ENCODE data around the gene FLT1.

The FLT1 gene

DNA sequence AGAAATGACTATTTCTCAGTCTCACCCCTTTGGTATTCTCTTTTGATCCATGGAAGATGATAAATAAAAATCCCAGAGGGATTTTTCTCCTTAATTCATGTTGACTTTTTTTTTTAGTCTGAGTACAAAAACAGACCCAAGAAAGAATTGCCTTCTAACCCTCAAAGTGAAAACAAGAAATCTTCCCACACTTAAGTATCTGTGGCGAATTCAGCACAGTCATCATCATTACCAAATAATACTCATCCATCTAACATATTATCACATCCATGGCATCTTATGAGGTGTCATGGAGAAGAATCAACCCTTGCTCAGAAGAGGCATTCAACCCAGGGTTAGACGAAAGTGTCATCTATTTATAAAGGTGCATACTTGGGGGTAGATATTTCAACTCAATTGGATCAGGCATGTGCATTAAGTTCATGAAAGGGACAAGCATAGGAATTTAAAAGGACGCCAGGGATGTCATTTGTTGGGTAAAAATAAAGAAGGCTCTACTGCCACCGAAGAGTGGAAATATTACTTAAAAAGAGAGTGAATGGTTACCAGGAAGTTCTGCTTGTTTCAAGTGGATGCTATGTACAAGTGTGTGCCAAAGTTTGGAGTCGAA is 101.9 kb downstream of the FLT1 start:
- no peak overlapping the region for H3K4me3 ChIP-seq (ENCODE audit: low read depth, low read length)

GRCh38 chr13:28392428-28392827 is 102.5 kb downstream of the FLT1 start:
- no peak overlapping the region for H3K4me3 ChIP-seq (ENCODE audit: low read depth, low read length)

DNA sequence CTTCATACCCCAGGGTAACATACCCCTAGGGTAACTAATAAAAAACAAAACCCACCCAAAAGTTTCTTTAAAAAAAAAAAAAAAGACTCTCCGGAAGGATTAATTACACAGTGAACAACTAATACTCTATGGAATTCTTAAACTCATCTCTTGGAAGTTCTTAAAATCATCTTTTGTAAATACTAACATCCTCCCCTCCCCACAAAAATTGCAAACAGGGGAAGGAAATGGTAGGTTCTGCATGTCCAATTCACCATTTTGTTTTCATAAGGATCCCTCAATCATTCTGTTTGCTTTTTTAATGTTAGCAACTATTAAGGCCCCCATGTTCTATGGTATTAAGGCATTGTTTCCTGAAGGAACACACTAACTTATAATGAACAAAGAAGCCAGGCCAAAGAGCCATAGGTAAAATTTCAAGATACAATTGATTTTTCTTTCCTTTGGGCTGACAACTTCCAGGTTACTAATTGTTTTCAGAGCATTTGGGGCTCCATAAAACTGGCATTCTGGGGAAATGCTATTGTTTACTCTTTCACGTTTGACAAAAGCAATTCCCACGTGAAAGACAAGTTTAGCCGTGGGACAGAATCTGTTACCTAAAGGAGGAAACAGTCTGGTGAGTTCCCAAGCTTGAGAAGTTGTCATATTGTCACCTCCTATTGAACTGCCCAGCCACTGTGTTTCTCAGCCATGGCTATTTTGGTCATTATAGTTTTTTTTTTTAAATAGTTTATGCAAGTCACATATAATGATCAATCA is 107.0 kb downstream of the FLT1 start:
- no peak overlapping the region for H3K4me3 ChIP-seq (ENCODE audit: low read depth, low read length)

GRCh38 chr13:28385362-28385761 is 109.6 kb downstream of the FLT1 start:
- H3K4me3 ChIP-seq (ENCODE audit: low read depth, low read length), result no peak overlapping the region

DNA sequence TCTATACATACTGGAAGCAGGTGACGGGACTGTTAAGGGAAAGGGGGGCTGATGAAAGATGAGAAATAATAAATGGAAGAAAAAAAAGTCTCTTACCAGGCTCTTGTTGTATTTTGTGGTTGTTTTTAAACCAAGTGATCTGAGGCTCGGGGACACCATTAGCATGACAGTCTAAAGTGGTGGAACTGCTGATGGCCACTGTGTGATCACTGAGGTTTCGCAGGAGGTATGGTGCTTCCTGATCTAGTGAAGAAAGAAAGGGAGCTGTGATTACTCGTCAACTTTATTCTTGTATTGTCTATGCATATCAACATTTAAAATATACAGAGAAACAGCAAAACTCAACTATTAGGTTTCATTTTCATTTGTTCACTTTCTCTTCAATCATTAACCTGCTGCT is 110.1 kb downstream of the FLT1 start:
- no peak overlapping the region for H3K4me3 ChIP-seq (ENCODE audit: low read depth, low read length)

- H3K4me3 ChIP-seq (ENCODE audit: low read depth, low read length), result no peak overlapping the region
Observed at GRCh38 chr13:28380319-28380718, 114.6 kb downstream of the FLT1 start.

- no peak overlapping the region for H3K4me3 ChIP-seq (ENCODE audit: low read depth, low read length)
Observed at GRCh38 chr13:28379371-28380083, 115.4 kb downstream of the FLT1 start.

- H3K4me3 ChIP-seq (ENCODE audit: low read depth, low read length), result no peak overlapping the region
Observed at GRCh38 chr13:28376604-28377003, 118.3 kb downstream of the FLT1 start.

DNA sequence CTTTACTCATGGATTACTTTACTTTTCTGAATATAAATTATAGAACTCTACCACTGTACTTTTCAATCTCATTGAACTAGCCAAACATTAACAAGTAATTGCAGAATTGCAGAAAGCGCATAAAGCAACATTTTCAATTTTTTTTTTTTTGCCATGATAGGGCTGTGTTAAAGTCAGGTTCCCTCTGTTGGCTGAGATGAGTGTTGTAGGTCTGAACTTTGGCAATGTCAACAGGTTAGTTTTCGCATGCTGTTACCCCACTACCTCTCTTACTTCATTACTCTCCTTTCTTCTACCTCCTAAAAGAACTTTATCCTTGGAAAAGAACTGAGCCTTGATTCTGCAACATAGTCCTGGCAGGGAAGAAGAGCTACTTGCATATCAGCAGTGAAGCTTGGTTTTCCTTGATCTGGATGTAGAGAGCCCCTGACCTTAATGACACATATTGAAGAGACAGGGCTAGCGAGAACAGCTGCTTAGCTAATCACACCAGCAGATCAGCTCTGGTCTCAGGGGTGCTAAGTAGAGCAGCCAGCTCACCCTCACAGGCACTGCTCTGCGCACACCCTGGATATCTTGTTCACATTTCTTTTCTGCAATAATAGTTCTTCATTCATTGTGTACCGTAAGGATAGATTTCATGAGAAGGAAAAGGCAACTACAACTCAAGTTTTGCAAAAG is 119.5 kb downstream of the FLT1 start:
- no peak overlapping the region for H3K4me3 ChIP-seq (ENCODE audit: low read depth, low read length)

DNA sequence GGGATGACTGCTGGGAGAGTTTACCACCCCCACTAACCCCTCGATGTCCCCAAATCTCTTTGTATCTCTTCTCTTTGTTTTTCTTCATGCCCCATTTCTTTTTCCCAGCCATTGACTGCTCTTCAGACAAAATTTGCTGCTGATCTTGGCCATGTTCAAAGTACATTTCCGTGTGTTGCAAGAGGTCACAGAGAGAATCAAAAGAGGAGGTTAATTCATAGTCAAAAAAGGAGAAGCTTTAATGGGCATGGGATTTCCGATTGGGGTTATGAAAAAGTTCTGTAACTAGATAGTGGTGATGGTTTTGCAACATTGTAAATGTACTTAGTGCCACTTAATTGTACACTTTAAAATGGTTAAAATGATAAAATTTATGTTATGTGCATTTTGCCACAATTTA is 121.1 kb downstream of the FLT1 start:
- H3K4me3 ChIP-seq (ENCODE audit: low read depth, low read length), result no peak overlapping the region

DNA sequence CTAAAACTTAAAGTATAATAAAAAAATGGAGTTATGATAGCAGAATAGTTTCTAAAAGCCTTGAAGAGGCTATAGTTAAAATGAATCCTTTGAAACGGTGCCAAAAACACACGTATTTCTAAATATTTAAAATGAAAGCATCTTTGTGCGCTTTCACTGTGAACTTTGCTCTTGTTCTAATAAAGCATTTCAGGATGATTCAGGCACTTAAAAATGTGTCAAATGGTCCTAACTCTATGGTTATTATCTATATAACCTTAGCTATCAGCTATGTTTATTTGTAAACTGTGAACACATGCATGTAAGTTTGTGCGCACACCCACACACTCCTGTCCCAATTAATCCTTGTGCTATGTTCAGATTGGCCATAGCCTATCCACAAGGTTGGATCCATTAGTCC is 124.5 kb downstream of the FLT1 start:
- H3K4me3 ChIP-seq (ENCODE audit: low read depth, low read length), result no peak overlapping the region

DNA sequence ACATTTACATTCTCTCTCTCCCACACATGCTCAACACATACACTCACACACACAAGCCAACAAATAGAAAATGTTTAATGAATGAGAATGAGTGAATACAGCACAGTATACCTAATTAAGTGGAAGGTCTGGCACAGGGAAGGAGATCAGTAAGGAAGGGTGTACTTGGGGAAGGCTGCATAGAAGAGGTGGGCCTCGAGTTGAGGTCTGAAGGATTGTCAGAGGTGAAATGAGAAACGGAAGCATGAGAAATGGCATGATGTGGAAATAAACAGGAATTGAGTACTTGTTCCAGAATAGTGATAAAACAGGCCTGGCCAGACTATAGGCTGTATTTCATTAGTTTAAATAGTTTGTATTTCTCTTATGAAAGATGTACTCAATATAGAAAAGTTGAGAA is 136.2 kb downstream of the FLT1 start:
- H3K4me3 ChIP-seq (ENCODE audit: low read depth, low read length), result no peak overlapping the region

DNA sequence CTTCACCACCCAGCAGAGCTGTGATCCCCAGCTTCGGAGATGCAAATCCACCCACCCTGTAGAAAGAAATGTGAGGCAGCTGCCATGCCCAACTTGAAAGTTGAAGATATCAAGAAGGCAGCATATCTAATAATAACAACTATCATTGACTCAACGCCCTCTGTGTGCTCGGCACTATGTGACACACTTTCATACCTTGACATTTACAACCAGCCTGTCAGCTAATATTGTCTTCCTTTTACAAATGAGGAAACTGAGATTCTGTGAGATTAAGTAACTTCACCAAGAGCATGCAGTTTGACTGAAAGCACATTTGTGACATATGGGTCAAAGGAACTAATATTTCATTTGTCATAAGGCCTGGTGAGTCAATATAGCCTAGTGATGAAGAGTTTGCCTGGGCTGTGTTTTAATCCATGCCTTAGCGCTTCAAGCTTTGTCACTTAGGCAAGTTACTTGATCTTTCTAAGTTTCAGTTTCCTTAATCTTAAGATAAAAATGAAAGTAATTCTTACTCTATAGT is 137.0 kb downstream of the FLT1 start:
- no peak overlapping the region for H3K4me3 ChIP-seq (ENCODE audit: low read depth, low read length)

DNA sequence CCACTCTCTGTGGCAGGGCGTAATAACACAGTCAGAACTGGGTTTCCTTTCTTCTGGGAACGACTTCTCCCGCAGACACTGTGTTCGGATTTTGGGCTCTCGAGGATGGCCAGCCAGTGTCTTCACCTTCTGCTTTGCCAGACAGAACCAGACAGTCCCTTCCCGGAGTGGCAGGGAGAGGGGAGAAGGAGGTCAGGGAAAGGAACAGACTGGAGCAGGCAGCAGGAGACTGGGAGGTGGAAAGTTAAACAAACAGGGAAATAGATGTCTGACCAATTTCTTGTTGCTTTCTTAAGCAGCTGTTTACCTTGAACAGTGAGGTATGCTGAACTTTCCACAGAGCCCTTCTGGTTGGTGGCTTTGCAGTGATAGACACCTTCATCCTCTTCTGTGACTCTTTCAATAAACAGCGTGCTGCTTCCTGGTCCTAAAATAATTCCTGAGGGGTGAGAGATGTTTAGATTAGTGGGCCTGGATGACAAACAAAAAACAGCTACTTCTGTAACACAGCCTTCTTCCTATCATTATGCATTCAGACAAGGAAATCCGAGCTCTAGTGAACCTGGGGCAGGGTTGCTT is 137.6 kb downstream of the FLT1 start:
- no peak overlapping the region for H3K4me3 ChIP-seq (ENCODE audit: low read depth, low read length)

GRCh38 chr13:28356561-28357021 is 138.3 kb downstream of the FLT1 start:
- H3K4me3 ChIP-seq (ENCODE audit: low read depth, low read length), result no peak overlapping the region

DNA sequence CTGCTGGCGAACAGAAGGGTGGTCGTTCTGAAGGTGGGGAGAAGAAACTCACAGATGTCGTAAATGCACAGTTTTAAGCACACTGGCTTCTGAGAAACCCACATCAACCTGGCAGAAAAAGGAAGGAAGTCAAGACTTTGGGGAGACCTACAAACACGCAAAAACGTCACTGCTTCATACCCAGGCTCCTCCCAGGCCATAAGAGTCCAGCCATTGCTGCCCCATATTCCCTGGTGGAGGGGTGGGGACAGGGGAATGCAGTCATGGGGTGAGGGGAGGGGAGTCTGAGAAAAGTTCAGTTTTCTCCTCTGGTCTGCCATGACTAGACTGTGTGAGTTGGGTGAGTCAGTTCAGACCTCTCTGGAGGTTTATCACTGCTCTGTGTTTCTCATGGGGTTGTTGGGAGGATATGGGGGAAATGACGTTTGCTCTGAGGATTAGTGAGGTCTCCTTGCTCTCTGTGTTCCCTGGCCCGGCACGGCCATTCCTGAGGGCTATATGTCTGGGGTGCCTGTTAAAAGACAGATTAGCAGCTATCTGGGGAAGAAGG is 139.0 kb downstream of the FLT1 start:
- no peak overlapping the region for H3K4me3 ChIP-seq (ENCODE audit: low read depth, low read length)

DNA sequence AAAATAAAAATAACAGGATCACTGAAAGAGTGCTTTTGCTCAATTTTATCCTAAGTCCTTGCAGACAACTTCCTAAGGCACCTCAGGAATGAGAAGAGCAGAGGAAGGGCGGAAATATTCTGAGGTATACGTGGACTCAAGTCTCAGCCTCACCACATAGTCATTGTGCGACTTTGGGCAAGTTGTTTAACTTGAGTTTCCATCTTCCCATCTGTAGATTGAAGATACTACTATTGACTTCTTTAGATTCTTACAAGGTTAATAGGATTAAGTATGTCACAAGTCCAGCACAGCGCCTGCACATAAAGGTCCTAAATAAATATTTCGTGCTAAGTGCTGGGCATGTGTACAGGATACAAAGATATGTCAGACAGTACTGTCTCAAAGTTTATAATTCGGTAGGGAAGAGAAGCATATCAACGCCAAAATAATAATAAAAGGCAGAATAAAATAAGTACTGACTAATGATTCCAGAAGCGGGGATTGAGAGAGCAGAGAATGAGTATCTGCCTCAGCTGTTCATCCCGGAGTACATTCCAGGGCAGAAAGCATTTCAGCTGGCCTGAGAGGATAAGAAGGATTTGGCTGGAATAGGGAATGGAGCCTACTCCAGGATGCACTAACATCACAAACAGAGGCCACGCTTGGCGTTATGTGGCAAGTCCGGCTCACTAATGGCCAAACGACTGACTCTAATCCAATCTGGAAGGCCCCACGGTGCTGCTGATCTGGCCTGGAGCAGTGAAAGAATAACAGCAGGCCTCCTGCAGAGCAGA is 139.7 kb downstream of the FLT1 start:
- no peak overlapping the region for H3K4me3 ChIP-seq (ENCODE audit: low read depth, low read length)

DNA sequence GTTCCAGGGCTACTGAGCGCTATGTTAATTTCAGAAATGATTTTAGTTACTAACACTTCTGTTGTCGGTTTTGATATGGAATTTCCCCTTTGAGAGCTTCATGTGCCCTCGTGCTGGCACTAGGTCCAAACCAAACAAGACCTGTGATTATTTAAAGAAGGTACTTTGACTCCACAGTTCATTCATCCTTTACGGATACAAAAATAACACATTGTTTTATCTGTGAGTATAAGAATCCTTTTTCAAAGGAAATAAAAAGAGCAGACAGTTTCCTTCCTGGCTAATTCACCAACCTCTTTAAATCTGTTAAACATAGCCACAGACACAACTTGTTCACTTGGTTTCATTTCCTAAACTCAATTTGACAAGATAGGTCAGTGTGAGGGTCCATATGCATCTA is 141.2 kb downstream of the FLT1 start:
- H3K4me3 ChIP-seq (ENCODE audit: low read depth, low read length), result no peak overlapping the region

DNA sequence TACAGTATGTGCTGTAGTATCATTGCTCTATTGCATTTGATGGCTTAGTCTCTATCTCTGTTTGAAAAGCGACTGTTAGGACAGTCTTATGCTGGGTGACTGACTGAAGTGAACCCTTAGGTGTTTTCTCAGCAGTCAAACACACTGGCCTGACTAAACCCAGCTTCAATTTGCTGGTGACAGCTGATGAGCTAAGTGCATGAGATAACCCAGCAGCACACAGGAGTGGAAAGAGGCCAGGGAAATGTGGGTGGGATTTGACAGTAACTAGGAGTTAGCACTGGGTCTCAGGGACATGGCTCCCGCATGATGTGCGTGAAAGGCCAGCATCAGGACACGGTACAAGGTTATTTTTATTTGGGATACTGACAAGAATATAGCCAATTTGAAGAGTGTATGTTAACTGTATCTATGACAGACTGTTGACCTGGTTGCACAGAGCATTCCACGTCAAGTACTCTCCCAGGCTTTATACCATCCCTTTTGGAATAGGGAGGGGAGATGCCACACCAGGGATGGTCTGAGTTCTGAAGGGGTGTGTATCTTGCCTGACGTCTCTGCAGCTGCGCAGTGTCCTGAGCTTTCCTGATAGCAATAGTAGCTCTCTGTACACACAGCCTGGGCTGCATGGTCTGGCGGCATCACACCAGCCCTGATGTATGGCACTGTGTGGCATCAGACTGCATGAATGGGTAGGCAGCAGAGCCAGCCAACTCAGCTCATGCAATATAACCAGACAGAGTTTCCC is 144.8 kb downstream of the FLT1 start:
- H3K4me3 ChIP-seq (ENCODE audit: low read depth, low read length), result no peak overlapping the region
